Fibroblast of skin of right biceps (primary cell): Measurements from ENCODE around the gene ECEL1.
A peak's percentile ranks its signal among the peaks of the same experiment; 100 is the strongest.
"Not testable (repeated sequence)": the region's sequence is repeated elsewhere in the genome, so short reads cannot be mapped to it uniquely, and the experiment has no call there.

Experiments used
- DNase-seq: peaks from one replicate; pipeline ENCODE4 v3.0.0-alpha.2; 2013

ECEL1 gene

GRCh38 chr2:232457121-232458011, 30.3 kb downstream of the ECEL1 start:
- DNase-seq: no peak

DNA sequence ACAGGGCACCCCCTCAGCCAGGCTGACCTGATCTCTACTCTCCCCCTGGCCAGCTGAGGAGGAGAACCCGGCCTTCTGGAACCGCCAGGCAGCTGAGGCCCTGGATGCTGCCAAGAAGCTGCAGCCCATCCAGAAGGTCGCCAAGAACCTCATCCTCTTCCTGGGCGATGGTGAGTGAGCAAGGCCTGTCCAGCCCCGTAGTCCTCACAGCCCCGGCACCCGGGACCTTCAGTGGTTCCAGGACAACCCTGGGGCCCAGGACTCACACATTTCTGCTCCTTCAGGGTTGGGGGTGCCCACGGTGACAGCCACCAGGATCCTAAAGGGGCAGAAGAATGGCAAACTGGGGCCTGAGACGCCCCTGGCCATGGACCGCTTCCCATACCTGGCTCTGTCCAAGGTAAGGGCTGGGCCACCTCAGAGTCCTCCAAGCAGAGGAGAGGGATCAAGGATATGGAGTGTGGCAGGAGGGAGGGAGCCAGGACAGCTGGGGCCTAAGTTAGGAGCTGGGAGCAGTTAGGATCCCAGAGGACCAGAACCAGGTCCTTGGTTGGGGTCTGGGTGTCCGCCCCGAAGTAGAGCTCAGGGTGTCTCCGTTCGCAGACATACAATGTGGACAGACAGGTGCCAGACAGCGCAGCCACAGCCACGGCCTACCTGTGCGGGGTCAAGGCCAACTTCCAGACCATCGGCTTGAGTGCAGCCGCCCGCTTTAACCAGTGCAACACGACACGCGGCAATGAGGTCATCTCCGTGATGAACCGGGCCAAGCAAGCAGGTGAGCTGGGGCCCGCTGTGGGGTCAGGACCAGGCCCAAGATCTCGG, 31.1 kb downstream of the ECEL1 start:
- no peak for DNase-seq

GRCh38 chr2:232455426-232456255, 32.0 kb downstream of the ECEL1 start, which contains the start of gene ALPI:
Gene ALPI (plus strand): TSS chr2:232456153. CDS start chr2:232456200, 47 bp downstream.
- no peak for DNase-seq

DNA sequence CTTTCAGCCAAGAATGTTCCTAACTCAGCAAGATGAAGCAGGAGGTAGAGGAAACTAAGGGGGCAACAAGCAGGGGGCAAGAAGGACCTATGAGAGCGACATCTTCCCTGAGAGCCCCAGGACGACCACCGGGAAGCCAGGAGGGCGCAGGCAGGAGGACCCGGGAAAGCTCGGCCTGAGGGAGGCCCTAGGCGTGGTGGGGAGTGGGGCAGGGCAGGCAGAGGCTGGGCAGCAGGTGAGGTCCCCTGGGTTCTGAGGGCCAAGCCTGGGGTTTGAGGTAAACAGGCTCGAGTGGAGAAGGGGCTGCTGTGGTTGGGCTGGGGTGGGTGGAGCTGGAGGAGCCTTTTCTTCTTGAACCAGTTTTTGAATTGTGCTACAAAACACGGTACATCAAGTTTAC, 33.0 kb downstream of the ECEL1 start:
- no peak for DNase-seq

DNA sequence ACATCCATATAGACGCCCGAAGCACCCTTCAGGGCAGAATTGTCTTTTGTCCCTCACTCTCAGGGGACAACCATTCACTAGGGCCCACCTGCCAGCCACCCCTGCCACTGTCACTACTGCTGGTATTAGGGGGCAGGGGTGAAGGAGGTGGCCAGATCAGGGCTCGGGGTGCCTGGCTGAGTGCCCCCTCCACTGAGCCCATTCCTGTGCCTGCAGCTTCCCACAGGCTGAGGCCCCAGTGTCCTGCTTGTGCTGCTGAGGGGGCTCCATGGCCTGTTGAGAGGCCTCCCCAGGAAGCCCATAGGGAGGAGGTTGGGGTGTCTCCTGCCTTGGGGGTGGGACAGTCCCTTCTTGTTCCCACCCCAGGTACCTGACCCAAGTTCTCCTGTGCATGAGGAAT, 36.0 kb downstream of the ECEL1 start:
- not testable (repeated sequence) for DNase-seq

- DNase-seq: no peak
These were observed 37.7 kb downstream of the ECEL1 start for GRCh38 chr2:232449964-232450363.

DNA sequence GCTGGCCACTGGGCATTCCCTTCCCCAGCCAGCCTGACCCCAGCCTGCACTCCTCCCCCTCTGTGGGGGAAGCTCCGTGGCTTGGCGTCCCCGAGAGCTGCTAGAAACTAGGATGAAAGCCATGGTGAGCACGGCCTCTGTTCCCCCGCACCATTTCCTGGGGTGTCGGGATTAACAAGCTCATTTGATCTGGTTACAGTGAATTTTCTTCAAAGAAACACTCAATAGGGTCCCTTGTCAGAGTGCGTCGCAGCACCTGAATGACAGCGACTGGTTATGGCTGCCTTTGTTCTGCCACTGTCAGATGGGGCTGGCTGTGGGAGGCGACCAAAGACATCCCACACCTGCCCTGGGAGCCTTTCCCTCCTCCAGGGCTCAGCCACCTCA, 39.3 kb downstream of the ECEL1 start:
- DNase-seq: no peak

GRCh38 chr2:232447638-232448303, 39.9 kb downstream of the ECEL1 start:
- no peak for DNase-seq

DNA sequence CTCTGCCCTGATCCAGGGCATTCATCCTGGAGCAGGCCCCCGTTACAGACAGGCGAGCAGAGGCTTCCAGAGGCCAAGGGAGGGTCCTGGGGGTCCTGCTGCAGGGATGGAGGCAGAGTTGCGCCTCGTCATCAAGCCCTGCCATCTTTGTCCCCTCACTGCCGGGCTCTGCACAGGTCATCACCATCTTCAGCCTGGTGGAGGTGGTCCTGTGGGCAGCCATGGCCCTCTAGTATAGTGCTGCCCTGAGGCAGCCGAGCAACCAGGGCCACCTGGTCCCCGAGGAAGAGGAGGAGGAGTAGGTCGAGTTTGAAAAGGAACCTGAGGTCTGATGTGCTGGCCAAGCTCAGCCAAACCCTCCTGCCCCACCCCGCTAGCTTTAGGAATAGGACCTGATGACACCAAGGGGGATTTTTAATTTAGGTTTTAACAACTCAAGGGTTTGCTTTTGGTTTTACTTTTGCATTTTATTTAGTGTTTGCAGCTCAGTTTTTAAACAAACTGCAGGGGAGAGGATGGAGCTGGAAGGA, 40.5 kb downstream of the ECEL1 start:
- no peak for DNase-seq

GRCh38 chr2:232446266-232446777, 41.3 kb downstream of the ECEL1 start:
- not testable (repeated sequence) for DNase-seq

DNA sequence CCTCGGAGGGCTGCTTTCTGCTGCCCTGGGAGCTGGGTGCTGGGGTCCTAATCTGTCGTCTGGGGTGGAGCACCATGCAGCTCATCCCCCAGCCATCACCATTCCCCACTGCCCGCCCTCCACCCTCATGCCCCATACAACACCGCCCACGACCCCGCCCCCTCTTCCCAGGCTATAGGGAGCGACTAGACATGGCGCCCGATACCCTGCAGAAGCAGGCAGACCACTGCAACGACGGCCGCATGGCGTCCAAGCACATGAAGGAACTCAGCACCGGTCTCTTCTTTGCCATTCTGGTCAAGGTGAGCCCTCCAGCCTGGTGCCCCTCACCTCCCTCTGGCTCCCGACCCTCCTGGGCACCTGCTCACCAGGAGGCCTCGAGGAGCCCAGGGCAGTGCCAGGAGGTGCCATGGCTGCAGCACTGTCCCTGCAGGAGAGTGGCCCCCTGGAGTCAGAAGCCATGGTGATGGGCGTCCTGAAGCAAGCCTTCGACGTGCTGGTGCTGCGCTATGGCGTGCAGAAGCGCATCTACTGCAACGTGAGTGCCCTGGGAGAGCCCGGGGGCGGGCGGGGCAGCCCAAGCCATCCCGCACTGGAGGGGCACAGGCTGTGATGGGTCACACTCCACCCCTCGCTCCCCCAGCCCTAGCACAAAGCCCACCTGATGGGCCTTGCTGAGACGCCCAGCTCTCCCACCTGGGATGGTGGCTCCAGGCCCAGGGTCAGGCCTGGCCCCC, 42.3 kb downstream of the ECEL1 start:
- DNase-seq: not testable (repeated sequence)

GRCh38 chr2:232444409-232445148, 43.1 kb downstream of the ECEL1 start:
- peak; percentile 49 for DNase-seq

DNA sequence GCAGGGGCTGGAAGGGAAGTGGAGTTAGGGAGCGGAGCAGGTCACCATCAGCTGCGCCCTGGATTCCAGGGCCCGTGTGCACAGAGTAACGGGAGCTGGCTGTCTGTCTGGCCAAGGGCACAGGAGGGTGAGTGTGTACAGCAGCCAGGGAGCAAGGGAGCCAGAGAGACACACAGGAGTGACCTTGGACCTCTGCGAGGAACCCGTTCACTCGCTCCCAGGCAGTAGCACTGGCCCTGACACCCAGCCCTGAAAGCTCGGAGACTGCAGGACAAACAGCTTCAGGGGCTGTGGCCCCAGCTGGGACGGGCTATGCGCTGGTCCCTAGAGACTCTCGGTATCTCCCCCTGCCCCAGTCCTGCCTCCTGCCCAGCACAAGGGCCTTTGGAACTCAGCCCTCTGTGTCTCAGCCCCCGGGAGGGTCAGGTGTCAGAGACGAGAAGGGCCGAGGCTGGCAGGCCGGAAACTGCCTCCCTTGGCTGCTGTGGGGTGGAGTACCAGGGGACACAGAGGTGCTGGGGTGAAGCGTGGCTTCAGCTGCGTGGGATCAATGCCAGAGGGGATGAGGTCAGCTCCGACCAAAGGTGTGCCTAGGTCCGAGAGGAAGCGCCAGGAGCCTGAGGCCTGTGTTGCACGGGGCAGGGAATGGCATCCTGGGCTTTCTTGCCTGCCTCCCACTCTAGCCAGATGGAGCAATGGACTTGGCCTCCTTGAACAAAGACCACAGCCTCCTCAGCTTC, 43.8 kb downstream of the ECEL1 start:
- not testable (repeated sequence) for DNase-seq

GRCh38 chr2:232443047-232443446, 44.6 kb downstream of the ECEL1 start:
- not testable (repeated sequence) for DNase-seq

DNA sequence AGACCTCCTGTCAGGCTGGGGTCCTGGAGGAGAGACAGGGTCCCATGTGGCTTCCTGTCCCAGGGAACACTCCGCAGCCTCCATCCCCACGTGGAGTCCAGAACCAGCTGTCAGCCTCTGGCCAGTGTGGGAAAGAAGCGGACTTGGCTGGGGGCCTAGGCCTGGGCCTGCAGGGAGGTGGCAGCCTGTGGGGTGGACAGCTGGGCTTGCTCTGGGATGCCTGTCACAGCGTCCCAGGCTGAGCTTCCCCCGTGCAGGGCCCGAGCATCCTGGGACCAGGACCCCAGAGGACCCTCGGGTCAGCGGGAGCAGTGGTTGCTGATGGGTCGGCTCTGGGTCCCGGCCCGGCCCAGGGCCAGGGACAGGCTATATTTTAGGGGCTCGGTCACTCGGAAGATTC, 45.2 kb downstream of the ECEL1 start:
- not testable (repeated sequence) for DNase-seq

DNA sequence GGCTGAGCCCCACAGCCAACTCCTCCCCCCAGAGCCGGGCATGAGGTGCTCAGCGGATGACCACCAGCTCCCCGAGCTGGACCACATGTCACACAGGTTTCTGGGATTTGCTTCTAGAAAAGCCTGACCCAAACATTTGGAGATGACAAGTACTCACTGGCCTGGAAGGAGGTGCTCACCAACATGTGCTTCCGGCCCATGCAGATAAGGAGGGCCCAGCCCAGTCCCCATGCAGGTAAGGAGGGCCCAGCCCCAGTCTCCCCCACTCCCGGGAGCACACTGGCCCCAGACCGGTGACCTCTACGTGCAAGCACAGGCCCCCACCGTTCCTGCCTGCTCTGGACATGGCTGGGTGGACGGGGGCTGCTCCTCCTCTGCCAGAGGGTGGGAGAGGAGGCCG, 45.7 kb downstream of the ECEL1 start:
- DNase-seq: not testable (repeated sequence)

- no peak for DNase-seq
These were observed 46.4 kb downstream of the ECEL1 start for GRCh38 chr2:232441147-232441651.

DNA sequence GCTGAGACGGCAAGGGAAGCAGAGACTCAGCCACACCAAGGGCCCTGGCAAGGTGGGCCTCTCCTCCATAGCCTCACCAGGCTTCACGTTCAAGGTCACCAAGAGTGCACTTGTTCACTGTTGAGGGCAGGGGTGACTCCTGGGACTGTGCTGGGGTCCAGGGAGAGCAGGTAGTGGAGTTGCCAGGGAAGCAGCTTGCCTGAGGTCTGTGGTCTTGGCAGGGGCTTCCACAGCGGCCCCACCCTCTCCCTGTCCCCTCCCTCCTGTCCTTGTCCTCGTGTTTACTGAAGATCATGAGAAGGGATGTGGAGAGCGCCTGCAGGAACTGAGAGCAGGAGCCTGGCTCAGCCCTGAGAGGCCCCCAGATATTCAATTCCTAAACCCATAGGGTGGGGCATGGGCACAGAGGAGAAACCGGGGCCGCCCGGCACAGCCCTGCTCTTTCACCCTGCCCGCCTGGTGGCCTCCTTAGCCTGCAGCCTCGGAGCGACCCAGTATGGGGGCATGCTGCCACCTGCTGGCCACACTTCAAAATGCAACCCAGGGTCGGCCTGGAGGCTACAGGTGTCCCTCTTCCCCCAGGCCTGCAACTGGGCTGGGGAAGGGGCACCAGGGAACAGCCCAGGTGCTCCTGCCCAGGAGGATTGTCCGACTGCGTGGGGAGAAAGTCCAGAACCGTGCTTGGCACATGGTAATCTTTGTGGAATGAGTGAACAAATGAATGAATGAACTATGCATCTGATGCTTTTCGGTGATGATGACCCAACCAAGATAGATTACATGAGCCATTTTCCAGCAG, 47.2 kb downstream of the ECEL1 start:
- DNase-seq: peak; percentile 53
